IgD-negative memory B cell (primary cell): ENCODE results near the gene SMAD5. TPM values are rescaled to one million over a fixed set of nuclear protein-coding genes. Genes with fewer than 3 reads are reported as not detected.

Source experiments
- H3K27ac Mint-ChIP-seq, 3 donors: one replicate each; pipeline ENCODE4 v1.8.0; 2020 to 2022; ENCODE audit warnings: mild to moderate bottlenecking in 3 of 3, mixed read lengths in 3 of 3, moderate library complexity in 1 of 3
- H3K27me3 Mint-ChIP-seq: one replicate; pipeline ENCODE4 v1.8.0; 2021; ENCODE audit warnings: mixed read lengths
- H3K36me3 Mint-ChIP-seq: one replicate; pipeline ENCODE4 v1.8.0; 2020; ENCODE audit warnings: mild to moderate bottlenecking, mixed read lengths
- H3K4me1 Mint-ChIP-seq, 3 donors: one replicate each; pipeline ENCODE4 v1.8.0; 2020 to 2022; ENCODE audit warnings: mixed read lengths in 3 of 3, mild to moderate bottlenecking in 1 of 3
- H3K4me3 Mint-ChIP-seq, 4 donors: one replicate each; pipeline ENCODE4 v1.8.0; 2020 to 2022; ENCODE audit warnings: mild to moderate bottlenecking in 4 of 4, mixed read lengths in 4 of 4, moderate library complexity in 3 of 4
- H3K9me3 Mint-ChIP-seq, 3 donors: one replicate each; pipeline ENCODE4 v1.8.0; 2020 to 2021; ENCODE audit warnings: mixed read lengths in 3 of 3, mild to moderate bottlenecking in 1 of 3
- polyA plus RNA-seq: library from polyadenylated mRNA; unstranded; fragments of 300-500 nt; fragmentation: Illumina TruSeq; gene quantifications from one replicate; pipeline ENCODE4 v1.2.3, GENCODE V29; 2021

SMAD5 gene
- polyA plus RNA-seq, 1 donor from 2014 or later, result 26.9 TPM

DNA sequence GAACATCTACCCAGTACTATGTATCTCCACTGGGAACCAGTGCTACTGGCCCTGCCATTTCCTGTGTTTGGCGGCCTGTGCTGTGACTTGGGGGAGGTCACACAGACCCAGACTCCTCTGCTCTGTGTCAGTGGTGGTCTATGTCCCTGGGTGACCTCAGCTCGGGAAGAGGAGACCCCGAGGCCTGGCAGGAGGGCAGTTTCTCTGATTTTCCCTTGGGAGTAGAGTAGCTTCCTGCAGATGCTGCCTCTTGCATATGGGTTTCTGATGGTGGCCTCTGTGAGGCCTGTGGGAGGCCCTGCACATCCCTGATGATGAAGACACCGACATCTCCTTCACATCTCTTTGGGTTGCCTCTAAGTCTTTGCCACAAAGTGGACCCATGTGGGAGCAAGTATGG lies 73.3 kb downstream of the SMAD5 start:
- H3K4me1 Mint-ChIP-seq, result peaks cover 0 to 1% (median 0%) of the 10 kb centered on the region in 3 donors
- no peak overlapping the region for H3K4me3 Mint-ChIP-seq
- H3K27me3 Mint-ChIP-seq, result peaks cover 11% of the 10 kb centered on the region
- no peaks in the 10 kb centered on the region for H3K9me3 Mint-ChIP-seq
- no peaks in the 10 kb centered on the region for H3K36me3 Mint-ChIP-seq
- H3K27ac Mint-ChIP-seq, result no peak overlapping the region

DNA sequence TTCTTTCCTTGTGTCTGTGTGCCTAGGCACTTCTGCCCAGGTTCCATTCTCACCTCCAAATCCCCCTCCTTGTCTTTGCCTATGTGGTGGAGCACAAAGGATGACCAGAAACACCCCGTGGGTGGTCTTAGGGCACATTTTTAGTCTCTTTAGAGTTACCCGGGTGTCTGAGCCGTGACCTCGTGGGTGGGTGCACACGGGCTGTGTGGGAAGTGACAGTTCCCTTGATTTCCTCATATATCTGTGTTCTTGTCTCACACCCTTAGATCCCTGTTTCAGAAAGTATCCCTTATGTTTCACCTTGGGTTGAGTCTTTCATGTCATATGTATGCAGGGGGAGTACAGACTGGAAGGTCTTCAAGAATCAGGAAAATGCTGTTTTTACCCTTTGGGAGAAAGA lies 73.7 kb downstream of the SMAD5 start:
- peaks cover 14% of the 10 kb centered on the region for H3K27me3 Mint-ChIP-seq
- peaks cover 0 to 1% (median 0%) of the 10 kb centered on the region in 3 donors for H3K4me1 Mint-ChIP-seq
- no peaks in the 10 kb centered on the region for H3K36me3 Mint-ChIP-seq
- no peaks in the 10 kb centered on the region for H3K9me3 Mint-ChIP-seq
- no peak overlapping the region for H3K27ac Mint-ChIP-seq
- H3K4me3 Mint-ChIP-seq, result no peak overlapping the region

DNA sequence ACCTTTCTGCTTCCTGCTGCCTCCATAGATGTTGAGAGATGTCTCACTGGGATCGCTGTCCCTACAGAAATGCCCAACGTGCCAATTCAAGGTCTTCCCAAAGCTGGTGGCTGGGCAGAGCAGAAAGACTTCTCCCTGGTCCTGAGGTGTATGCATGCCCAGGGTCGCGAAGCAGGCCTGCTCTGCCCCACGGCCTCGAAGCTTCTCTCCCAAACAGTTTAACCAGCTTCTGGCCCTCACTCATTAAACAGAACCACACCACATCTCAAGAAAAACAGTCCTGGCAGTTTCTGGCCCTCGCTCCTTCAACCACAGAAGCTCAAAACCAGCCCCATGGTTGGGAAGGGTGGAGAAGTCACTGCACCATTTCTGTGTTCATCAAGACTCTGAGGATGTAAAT lies 75.0 kb downstream of the SMAD5 start:
- H3K36me3 Mint-ChIP-seq, result no peaks in the 10 kb centered on the region
- H3K27me3 Mint-ChIP-seq, result peaks cover 17% of the 10 kb centered on the region
- H3K27ac Mint-ChIP-seq, result no peak overlapping the region
- no peaks in the 10 kb centered on the region for H3K9me3 Mint-ChIP-seq
- no peak overlapping the region for H3K4me3 Mint-ChIP-seq
- peaks cover 0 to 1% (median 0%) of the 10 kb centered on the region in 3 donors for H3K4me1 Mint-ChIP-seq

DNA sequence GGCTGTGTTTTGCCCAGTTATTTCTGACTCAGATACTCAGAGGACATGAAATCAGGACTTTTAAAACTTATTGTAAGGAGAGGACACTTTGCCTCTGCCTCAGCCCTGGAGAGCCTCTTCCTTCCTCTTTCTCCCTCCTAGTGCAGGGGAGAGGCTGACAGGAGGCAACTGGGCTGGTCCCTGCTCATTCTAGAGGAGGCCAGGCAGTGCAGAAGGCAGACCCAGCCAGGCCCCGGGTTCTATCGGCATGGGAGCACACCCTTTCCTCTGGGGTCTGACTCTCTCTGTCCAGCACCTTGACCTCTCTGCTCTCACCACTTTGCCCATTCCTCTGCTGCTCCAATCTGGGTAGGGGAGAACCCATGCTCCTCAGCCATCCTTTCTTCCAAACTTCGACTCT lies 76.3 kb downstream of the SMAD5 start:
- no peak overlapping the region for H3K27ac Mint-ChIP-seq
- H3K4me3 Mint-ChIP-seq, result no peak overlapping the region
- peaks cover 0 to 1% (median 0%) of the 10 kb centered on the region in 3 donors for H3K4me1 Mint-ChIP-seq
- H3K27me3 Mint-ChIP-seq, result peaks cover 23% of the 10 kb centered on the region
- H3K9me3 Mint-ChIP-seq, result no peaks in the 10 kb centered on the region
- no peaks in the 10 kb centered on the region for H3K36me3 Mint-ChIP-seq

DNA sequence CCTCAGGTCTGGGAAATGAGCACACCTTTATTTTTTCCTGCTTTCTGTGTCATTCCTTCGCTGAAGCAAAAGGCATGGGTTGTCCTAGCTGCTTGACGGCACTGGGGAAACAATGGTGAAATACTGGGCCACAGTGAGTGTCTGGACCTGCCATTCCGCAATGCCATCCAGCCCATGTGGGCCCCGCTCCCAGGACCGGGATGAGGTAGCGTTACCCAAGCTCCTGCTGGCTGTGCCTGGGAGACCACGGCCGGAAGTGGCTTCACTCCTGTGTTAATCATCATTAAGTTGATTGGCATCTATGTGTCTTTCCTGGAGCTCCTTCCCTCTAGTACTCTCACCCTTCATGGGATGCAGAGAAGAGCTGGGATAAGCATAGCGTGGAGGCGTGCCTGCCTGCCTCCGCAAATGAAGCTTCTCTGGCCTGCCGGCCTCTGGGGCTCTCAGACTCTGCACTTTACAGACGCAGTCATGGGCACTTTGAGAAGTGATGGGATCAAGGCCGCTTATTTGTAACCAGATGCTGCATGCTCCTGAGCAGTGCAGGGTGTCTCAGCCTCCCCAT lies 76.8 kb downstream of the SMAD5 start:
- no peaks in the 10 kb centered on the region for H3K36me3 Mint-ChIP-seq
- H3K4me1 Mint-ChIP-seq, result peaks cover 0 to 1% (median 0%) of the 10 kb centered on the region in 3 donors
- H3K9me3 Mint-ChIP-seq, result no peaks in the 10 kb centered on the region
- H3K27ac Mint-ChIP-seq, result no peak overlapping the region
- H3K4me3 Mint-ChIP-seq, result no peak overlapping the region
- H3K27me3 Mint-ChIP-seq, result peaks cover 23% of the 10 kb centered on the region

DNA sequence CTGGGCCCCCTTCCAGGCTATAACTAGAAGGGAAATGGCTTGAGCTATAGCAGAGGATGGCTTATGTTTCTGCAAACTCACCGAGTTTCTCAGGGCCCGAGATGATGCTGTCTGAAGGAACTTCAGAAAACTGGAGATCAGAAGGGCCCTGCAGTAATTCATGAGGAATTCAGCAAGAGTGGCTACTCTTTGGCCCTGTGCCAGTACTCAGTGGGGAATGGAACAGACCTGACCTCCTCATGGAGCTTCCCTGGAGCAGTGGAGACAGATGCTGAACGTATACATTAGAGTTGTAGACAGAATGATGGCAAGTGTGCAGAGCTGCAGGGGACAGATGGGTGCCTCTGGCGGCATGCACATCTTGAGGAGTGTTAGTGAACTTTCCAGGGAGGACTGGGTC lies 77.6 kb downstream of the SMAD5 start:
- Mint-ChIP-seq H3K27ac (no peak overlapping the region), H3K4me3 (no peak overlapping the region), H3K36me3 (no peaks in the 10 kb centered on the region), H3K9me3 (no peaks in the 10 kb centered on the region), H3K4me1 (no peaks in the 10 kb centered on the region), H3K27me3 (peaks cover 23% of the 10 kb centered on the region)

DNA sequence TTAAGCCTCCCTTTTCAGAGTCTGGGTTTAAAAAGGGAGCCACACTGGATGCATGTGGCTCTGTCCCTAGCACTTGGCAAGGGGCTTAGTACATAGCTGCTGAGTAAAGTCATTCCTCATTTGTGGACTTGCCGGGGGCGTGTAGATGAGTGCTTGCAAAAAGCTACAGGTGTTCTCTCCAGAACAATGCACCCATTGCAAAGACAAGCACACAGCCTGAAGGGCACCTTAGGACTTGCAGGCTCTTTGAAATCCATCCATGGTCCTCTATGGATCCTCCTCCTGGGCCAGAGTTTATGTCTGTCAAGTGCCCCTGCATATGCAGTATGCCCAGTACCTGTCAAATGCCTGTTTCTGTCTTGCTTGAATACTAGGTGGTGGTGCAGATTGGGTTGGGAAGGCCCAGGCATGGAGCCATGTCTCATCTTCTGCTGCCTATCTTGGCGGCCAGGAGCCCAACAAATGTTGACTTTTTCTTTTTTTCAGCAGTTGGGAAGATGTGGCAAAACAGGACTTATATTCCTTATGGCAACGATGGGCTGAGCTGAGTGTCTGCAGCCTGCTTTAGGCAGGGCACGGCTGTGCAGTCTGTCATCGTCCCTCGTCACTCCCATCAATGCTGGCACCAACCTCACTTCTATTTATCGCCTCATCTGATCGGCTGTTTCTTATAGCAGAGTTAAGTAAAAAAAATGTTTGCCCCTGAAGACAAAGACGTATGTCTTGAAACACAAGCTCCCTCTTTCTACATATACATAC lies 78.8 kb downstream of the SMAD5 start:
- Mint-ChIP-seq H3K27ac (no peak overlapping the region), H3K36me3 (no peaks in the 10 kb centered on the region), H3K9me3 (no peaks in the 10 kb centered on the region), H3K4me1 (no peaks in the 10 kb centered on the region), H3K27me3 (peaks cover 25% of the 10 kb centered on the region), H3K4me3 (no peak overlapping the region)

DNA sequence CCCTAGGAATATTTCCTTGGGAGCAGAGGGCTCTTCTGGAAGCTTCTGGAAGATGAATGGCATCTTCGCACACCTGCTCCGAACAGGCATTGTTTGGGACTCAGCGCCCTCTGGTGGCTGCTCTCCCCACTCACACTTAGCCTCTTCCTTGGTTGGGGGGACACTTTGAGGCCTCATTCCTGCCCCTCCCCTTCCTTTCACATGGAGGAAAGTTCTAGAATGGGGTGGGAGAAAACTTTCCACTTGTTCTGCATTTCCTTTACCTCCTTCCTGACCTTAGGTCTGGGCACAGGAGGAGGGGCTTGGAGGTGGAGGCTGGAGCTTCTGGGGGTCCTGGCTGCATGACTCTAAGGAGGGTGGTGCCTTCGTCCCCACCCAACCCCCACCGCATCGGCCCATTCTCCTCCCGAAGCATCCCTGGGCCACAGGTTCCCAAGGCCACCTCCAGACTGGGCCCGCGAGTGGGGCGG lies 79.6 kb downstream of the SMAD5 start:
- H3K27me3 Mint-ChIP-seq, result peaks cover 29% of the 10 kb centered on the region
- H3K36me3 Mint-ChIP-seq, result no peaks in the 10 kb centered on the region
- no peak overlapping the region for H3K27ac Mint-ChIP-seq
- H3K9me3 Mint-ChIP-seq, result no peaks in the 10 kb centered on the region
- no peaks in the 10 kb centered on the region for H3K4me1 Mint-ChIP-seq
- H3K4me3 Mint-ChIP-seq, result no peak overlapping the region

DNA sequence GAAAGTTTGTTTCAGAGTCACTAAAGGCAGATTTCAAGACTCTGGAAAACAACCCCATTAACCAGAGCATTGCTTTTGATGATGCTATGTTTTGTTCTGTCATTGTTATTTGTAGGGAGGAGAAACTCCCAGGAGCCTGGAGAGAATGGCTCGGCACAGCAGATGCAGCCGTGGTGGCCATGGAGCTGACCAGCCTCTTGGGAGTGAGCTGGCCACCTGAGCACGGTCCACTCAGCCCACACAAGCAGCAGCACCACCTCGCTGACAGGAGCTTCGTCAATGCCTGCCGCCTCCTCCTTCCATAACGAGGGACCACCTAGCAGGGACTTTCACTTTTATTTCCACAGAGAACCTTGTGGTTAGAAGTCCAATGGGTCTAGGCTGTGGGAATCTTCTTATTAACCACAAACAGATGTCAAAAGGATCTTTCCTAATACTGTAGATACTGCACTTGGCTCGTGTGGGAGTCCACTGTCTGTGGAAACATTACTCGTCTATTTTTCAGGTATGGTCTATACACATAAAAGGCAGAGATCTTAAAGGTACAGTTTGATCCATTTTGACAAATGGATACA lies 81.4 kb downstream of the SMAD5 start:
- Mint-ChIP-seq H3K27ac (no peak overlapping the region), H3K9me3 (no peaks in the 10 kb centered on the region), H3K4me1 (no peaks in the 10 kb centered on the region), H3K4me3 (no peak overlapping the region), H3K36me3 (no peaks in the 10 kb centered on the region), H3K27me3 (peaks cover 29% of the 10 kb centered on the region)

DNA sequence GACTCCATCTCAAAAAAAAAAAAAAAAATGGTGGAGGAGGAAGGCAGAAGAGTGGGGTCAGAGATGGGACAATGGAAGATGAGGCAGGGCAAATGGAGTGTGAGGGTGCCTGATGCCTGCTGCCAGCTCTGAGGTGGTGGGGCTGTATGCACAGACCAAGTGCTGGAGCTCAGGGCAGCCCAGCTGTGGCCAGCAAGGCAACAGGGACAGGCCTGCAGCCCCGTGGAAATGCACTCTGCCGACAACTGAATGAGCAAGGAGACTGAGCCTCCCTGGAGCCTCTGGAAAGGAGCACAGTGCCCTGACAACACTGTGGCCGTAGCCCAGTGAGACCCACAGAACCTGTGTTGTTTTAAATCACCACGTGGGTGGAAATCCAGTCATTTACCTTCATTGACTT lies 83.2 kb downstream of the SMAD5 start:
- Mint-ChIP-seq H3K4me1 (no peaks in the 10 kb centered on the region), H3K27me3 (peaks cover 24% of the 10 kb centered on the region), H3K27ac (no peak overlapping the region), H3K36me3 (no peaks in the 10 kb centered on the region), H3K4me3 (no peak overlapping the region), H3K9me3 (peaks cover 1 to 4% (median 2%) of the 10 kb centered on the region in 3 donors)

DNA sequence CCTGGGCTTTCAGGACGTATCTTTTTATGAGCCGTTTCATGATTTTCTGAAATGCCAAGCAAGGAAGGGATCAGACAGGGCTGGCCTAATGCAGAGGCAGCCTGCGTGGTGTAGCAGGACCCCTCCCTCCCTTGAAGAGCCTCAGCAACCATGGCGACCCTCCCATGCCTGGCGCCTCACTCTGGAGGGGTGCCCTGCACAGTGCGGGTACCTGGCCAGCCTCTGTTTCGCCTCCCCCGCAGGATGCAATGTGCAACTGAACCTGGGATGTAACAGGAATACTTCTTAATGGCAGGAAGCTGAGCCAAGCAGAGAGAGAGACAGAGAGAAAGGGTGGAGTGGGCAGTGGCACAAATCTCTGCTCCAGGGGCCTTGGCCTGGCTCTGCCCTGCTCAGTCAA lies 83.6 kb downstream of the SMAD5 start:
- peaks cover 2 to 6% (median 4%) of the 10 kb centered on the region in 3 donors for H3K9me3 Mint-ChIP-seq
- H3K27me3 Mint-ChIP-seq, result peaks cover 21% of the 10 kb centered on the region
- no peak overlapping the region for H3K27ac Mint-ChIP-seq
- H3K4me3 Mint-ChIP-seq, result no peak overlapping the region
- H3K4me1 Mint-ChIP-seq, result no peaks in the 10 kb centered on the region
- no peaks in the 10 kb centered on the region for H3K36me3 Mint-ChIP-seq

DNA sequence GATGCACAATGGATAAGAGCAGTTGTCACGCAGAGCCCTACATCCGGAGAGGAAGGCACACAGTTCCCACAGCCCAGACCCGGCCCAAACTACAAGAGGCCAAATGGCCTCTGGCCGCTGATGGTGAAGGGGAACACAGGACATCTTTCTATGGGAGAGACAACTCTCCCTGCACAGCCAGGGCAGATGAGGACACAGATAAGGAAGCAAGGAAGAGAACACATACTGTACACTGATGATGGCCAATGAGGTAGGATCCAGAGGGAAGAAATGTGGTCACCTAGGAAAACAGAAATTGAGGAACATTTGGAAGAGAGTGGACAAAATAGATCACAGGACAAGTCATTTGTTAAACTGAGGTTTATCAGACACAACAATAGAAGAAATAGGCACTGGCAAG lies 88.7 kb downstream of the SMAD5 start:
- H3K36me3 Mint-ChIP-seq, result no peaks in the 10 kb centered on the region
- no peak overlapping the region for H3K27ac Mint-ChIP-seq
- H3K27me3 Mint-ChIP-seq, result peaks cover 4% of the 10 kb centered on the region
- H3K4me3 Mint-ChIP-seq, result no peak overlapping the region
- H3K9me3 Mint-ChIP-seq, result peaks cover 3 to 12% (median 8%) of the 10 kb centered on the region in 3 donors
- H3K4me1 Mint-ChIP-seq, result no peaks in the 10 kb centered on the region

DNA sequence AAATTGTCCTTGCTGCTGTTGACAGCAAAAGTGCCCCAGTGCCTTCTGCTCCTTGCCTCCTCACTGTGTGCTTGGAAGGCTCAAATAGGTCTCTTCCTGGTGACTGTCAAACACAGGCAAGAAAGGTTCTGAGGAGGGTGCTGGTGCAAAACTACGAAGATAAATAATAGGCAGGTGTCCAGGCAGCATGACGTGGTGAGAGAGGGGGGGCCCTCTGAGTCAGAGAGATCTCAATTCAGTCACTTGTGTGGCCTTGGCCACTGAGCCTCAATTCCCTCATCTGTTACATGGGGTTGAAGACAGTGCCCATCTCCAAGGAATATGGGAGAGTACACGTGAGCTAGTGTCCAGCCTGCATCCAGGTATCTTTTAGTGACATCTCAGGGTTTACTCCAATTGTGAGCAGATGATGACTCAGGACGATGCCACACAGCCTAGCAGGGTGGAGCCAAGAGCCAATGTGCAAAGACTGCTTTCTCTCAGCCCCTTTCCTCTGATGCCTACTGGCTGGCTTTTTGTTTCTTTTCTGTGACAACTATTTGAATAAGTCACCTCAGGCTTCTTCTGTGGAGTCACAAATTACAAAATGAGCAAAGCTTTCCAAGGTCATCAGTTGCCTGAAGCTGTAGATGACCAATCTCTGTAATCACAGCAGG lies 90.1 kb downstream of the SMAD5 start:
- Mint-ChIP-seq H3K4me1 (no peaks in the 10 kb centered on the region), H3K27me3 (no peaks in the 10 kb centered on the region), H3K4me3 (no peak overlapping the region), H3K27ac (no peak overlapping the region), H3K36me3 (no peaks in the 10 kb centered on the region), H3K9me3 (peaks cover 3 to 12% (median 8%) of the 10 kb centered on the region in 3 donors)

DNA sequence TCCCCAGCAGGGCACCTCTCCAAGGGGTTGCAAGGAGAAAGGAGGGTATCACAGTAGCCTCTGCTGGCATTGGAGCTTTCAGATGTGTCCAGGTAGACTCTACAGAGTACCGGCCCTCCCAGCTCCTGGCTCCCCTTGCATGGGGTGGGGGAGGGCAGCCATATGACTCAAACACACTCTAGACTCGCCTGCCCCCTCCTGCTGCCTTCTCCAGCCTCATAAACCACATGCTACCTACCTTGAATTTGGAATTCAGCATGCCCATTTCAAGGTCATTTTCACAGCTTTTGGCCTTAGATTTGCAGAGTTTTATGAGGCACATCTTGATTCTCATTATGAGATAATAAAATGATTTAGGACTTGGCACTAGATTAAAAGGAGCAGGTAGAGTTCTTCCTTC lies 93.2 kb downstream of the SMAD5 start:
- Mint-ChIP-seq H3K27ac (no peak overlapping the region), H3K4me3 (no peak overlapping the region), H3K27me3 (no peaks in the 10 kb centered on the region), H3K4me1 (no peaks in the 10 kb centered on the region), H3K36me3 (peaks cover 1% of the 10 kb centered on the region), H3K9me3 (peaks cover 2 to 9% (median 8%) of the 10 kb centered on the region in 3 donors)

DNA sequence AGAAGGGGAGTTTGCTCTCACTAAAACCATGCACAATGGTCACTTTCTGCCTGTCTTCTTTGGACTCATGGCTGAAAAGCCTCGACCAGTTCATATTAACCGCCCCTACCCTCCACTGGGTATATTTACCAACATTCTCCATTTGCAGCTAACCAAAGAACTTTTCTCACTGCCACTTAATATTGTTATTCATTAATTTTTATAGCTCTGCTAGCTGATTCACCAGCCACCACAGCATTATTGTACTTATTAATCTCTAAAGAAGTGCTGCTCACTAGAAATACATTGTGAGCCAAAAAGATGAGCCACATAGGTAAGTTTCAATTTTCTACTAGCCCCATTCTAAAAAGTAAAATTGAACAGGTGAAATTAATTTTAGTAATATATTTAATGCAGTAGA lies 93.8 kb downstream of the SMAD5 start:
- Mint-ChIP-seq H3K4me1 (no peaks in the 10 kb centered on the region), H3K9me3 (peaks cover under 1 to 5% (median 4%) of the 10 kb centered on the region in 3 donors), H3K27me3 (no peaks in the 10 kb centered on the region), H3K4me3 (no peak overlapping the region), H3K36me3 (peaks cover 1% of the 10 kb centered on the region), H3K27ac (no peak overlapping the region)
